GM21447 (cell line): ENCODE measurements around the gene VAV3.
A peak's percentile ranks its signal among the peaks of the same experiment; 100 is the strongest.

Source experiments
- ATAC-seq: cut with Tn5 transposase; IDR thresholded peaks from one replicate; pipeline ENCODE4 v1.9.1; 2021; ENCODE audit not compliant: unreplicated experiment

VAV3 gene

DNA sequence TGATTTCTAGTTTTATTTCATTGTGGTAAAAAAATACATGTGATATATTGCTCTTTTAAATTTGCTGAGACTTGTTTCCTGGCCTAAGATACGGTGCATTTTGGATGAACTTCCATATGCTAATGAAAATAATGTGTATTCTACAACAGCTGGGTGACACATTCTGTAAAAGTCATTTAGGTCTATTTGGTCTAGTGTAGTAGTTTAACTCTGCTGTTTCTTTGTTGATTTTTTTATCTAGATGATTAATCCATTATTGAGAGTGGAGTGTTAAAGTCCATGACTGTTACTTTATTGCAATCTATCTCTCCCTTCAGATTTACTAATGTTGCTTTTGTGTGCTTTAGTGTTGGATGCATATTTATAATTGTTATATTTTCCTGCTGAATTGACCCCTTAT, 161.4 kb downstream of the VAV3 start:
- ATAC-seq: no peak

DNA sequence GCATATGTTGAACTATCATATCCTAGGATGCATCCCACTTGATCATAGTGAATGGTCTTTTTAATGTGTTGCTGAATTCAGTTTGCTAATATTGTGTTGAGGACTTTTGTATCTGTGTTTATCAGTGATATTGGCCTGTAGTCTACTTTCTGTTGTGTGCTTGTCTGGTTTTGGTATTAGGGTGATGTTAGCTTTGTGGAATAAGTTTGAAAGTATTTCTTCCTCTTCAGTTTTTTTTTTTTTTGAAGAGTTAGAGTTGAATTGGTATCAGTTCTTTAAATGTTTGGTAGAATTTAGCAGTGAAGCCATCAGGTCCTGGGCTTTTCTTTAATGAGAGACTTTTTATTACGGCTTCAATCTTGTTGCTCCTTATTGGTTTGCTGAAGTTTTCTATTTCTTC, 162.3 kb downstream of the VAV3 start:
- no peak for ATAC-seq

- ATAC-seq: no peak
Measured at GRCh38 chr1:107795994-107796393, 169.0 kb downstream of the VAV3 start.

GRCh38 chr1:107795441-107795840, 169.5 kb downstream of the VAV3 start:
- no peak for ATAC-seq

GRCh38 chr1:107794571-107794970, 170.4 kb downstream of the VAV3 start:
- ATAC-seq: no peak

DNA sequence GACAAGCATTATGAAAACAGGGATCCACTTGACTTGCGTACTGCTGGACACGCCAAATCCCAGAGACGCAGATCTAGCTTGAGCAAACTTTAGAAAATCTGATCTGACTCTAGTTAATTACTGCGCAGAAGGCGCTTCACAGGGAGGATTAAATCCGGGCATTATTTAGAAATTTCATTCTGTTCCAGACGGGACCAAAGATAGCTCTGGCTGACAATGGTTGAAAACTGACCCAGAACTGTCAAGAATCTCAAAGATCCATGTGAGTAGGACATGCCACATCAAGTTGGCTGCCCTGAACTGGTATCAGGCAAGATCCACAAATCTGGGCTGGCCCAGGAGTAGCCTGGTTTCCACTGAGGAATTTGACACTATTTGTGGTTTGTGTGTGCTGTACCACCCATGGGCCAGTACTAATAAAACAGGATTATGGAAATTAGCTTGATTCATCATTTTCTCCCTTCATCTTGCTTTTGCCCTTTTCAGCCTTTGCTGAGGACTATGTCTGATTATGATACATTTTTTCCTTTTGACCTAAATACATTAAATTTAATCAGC, 171.0 kb downstream of the VAV3 start:
- no peak for ATAC-seq

DNA sequence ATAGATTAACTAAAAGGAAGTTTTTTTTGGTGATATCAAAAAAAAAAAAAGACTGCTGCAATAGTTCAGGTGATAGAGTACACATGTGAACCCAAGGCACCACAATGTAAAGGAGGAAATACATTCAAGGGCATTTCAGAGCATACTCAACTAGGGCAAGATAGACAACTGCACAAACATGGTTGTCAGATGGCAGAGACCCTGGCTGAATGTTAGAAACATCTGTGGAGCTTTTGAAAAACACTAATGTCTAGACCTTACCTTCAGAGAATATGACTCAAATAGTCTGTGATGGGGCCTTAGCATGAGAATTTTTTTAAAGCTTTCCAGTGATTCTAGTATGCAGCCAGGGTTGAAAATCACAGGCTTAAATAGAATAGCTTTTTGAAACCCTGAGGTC, 173.6 kb downstream of the VAV3 start:
- no peak for ATAC-seq

- ATAC-seq: no peak
Measured at GRCh38 chr1:107789817-107790524, 175.0 kb downstream of the VAV3 start.

DNA sequence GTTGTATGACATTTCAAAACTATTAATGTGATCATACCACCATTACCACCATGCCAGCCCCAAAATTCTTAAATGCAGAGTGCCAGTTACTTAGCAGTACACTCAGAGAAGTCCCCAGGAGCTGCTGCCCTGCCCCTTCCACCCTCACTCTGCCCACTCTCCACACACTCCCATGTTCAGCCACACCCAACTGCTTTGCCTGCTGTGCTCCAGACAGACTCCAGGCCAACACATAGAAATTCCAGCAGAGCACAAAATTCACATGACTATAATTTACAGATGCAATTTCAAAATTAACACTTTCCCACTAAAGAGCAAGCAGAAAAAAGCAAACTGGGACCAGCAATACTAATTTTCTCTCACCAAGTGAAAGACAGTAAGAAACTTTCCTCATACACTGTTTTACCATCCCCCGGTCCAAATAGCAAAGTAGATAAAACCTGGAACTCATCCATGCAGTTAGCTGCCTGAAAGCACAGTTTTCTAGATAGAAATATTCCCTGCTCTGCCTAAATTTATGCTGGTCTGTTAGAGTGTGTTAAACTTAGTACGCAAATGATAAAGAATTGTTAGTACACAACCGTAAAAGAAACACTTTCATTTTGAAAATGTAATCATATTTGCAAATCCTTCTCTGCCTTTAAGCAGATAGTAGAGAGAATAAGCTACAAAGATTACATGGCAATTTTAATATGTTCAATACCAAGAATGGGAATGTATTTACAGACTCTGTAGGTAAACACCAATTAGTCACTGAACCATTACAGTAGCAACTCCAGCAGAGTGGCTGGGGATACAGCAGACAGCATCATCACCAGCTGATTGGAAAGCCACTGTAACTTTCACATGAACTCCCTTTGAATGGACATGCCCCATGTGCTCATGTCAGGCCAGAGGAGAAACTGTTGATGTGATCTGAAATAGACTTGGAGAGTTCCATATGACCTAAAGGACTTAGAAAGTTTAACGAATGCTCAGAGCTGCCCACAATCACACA, 176.5 kb downstream of the VAV3 start:
- no peak for ATAC-seq

GRCh38 chr1:107787299-107787698, 177.7 kb downstream of the VAV3 start:
- no peak for ATAC-seq

- no peak for ATAC-seq
Measured at GRCh38 chr1:107786203-107786845, 178.7 kb downstream of the VAV3 start.

DNA sequence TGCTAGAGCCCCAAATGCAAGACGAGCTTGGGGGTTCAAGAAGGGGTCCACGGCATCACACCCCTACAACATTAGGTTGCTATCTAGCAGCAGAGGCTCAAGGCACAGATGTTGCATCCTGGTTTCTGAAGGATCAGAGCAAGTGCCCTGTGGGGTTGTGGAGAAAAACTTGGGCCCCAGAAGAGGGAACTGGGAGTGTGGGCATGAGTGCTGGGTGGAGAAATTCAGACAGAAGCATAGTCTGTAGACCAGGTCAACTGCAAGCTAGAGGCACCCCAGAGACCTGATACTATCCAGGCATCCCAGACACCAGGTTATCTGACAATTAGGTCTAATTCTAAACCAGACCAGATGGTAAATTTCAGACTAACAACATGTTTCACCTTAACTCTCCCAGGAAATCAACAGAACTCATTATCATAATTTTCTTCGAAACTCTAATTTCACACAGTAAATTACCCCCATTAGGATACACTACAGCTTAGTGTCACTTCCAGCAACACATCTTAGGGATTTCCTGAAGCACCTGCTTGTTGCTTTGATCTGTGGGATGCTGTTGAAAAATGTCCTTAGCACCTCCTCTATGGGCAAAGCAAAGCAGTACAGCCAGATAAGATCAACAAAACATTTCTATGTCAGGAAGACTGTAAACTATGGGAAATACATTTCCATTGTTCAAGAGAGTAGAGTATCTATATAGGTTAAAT, 179.3 kb downstream of the VAV3 start:
- ATAC-seq: no peak

DNA sequence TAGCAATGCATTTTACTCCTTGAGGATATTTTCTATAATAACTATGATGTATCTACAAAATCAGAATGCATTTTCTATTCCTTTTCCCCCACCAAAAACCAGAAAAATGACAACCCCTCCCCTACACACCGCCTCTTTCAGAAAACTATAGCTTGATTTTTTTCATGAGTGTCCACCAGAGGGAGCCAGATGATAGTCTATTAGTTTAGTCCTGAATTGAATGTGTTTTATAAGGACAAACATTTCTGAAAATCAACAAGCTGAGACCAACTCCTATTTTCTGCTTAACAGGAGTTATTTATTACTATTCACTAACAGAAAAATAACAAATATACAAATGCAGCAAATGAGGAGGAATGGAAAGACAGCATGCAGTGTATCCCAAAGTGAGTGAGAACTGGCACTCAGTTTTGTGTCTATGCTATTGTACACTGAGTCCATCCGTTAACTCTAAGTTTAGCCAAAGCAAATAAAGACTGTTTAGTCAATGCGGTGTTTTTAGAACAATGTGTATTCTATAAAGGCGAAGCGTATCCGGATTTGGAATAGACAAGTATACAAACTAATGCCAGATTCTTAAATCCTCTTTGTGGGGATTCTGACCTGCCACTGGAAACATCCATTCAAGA, 182.6 kb downstream of the VAV3 start:
- no peak for ATAC-seq

DNA sequence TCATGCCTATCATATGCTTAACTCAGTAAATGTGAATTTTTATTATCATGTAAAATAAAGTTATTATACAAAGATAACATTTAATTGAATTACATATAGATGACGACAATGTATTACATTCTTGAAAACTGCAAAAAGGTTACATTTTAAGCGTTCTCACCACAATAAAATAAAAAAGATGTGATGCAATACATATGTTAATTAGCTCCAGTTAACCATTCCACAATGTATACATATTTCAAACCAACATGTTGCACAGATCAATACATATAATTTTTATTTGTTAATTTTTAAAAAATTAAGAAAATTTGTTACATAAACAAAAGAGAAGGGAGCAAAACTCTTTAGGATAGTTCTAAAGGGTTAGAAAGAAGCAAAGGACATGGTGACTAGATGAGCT, 183.7 kb downstream of the VAV3 start:
- ATAC-seq: no peak

DNA sequence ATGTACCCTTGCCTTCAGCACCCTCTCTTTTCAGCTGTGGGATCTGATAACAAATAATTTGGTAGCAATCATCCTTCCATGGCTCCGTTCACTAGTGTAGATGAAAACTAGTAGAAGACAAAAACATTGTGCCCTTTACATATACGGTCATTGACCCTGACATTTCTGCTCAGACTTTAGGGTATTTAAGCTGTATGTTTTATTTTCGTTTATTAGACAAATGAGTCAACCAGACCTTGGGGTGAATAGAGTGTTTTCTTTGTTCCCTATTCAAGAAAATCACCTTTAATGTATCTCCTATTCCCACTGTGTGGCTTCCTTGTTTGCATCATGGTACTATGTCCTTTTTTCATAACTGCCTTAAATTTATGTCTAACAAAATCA, 187.3 kb downstream of the VAV3 start:
- ATAC-seq: peak; percentile 21

DNA sequence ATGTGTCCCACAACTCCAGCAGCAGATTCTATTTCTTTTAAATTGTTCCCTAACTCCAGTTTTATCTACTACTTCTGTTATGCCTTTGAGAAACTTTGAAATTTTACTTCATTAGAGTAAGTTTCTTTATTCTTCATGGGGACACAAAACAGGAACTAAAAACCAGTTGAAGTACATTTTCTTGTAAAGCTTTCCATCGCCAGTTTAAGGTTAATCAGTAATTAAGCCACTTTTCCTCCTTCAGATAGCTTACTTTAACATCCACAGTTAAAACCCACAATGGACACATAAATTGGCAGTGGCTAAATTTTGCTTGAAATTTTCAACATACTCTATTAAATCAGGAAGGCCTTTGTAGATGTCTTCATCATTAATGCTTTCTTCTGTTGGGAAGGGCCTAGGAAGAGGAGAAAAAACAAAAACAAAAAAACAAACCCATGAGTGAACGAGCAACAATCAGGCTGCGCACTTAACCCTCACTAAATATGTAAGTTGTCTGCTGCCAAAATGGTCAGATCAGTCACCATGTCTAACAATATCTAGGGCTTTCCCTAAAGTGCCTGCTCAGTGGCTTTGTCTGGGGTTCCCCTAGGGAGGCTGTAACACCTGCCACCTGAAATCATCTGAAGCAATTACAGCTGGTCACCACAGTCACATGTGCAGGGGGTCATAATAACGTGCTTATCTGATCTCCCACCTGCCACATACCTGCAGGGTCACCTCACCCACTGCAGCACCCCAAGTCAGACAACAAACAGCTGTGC, 187.9 kb downstream of the VAV3 start:
- ATAC-seq: peak; percentile 82

DNA sequence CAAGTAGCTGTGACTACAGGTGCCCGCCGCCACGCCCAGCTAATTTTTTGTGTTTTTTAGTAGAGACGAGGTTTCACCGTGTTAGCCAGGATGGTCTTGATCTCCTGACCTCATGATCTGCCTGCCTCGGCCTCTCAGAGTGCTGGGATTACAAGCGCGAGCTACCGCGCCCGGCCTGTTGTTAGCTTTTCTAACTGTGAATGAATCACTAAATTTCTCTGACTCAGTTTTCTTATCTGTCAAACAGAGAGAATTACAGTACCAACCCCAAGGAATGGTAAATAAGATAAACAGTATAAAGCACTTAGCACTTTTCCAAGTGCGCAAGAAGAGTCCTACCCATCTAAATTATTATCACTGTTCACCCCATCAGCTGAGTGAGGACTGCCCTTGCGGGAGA, 193.6 kb downstream of the VAV3 start:
- ATAC-seq: no peak

DNA sequence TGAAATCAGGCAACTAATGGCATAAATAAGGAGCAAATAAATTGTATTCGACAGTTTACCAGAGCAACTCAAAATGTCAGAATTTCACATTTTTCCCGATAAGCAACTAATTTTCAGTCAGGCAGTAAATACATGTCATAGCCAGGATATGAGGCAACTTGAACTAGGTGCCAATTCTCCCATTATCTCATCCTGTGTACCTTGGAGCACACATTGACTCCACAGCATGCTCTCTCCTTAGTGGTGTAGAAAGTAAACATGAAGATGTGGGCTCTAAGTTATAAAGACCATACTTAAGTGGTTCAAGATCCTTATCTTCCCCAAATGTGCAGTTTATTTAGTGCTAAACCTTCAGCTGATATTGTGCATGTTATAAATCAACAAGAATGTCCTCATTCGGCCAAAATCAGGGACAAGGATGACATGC, 197.8 kb downstream of the VAV3 start:
- no peak for ATAC-seq

GRCh38 chr1:107766533-107766932, 198.4 kb downstream of the VAV3 start:
- ATAC-seq: no peak
